GM23248 (cell line): ENCODE results near the gene TNFRSF11A.

ENCODE experiments used
- EZH2 ChIP-seq: fragments of 200-600 bp; sonication (generic); IDR thresholded peaks from 2 replicates; pipeline ENCODE4 v1.6.1; 2018; ENCODE audit warnings: antibody characterized with exemption, mild to moderate bottlenecking; ENCODE audit not compliant: insufficient read depth, poor library complexity, severe bottlenecking
- EZH2phosphoT487 ChIP-seq: fragments of 200-600 bp; sonication (generic); IDR thresholded peaks from 2 replicates; pipeline ENCODE4 v1.6.1; 2018; ENCODE audit warnings: antibody characterized with exemption, moderate library complexity, mild to moderate bottlenecking, low read depth; ENCODE audit not compliant: insufficient read depth

- TF ChIP-seq EZH2: no peak
- no peak for TF ChIP-seq EZH2phosphoT487
These were observed 36.5 kb upstream of the TNFRSF11A start for GRCh38 chr18:62288665-62289008.
